Body of pancreas (tissue), 4 donors: ENCODE measurements around the gene ATRIP. TPM values are rescaled to one million over a fixed set of nuclear protein-coding genes. Genes with fewer than 3 reads are reported as not detected.
A peak's percentile ranks its signal among the peaks of the same experiment; 100 is the strongest.

ENCODE experiments used
- ATAC-seq: fragments of 150-250 bp; one replicate; pipeline ENCODE4 v1.9.1; 2016
- DNase-seq, 4 donors: peaks; one replicate each; pipeline ENCODE4 v3.0.0-alpha.2; 2019
- H3K27ac ChIP-seq, 4 donors: fragments of 200-600 bp; sonication (generic); 1 replicate in 3 of 4; 2 replicates in 1 of 4; pipeline versions ENCODE4 v1.5.1 to v1.6.1; 2016 to 2019; ENCODE audit warnings: mild to moderate bottlenecking in 1 of 4, mixed read lengths in 1 of 4, moderate library complexity in 1 of 4
- H3K27me3 ChIP-seq, 2 donors: fragments of 200-600 bp; sonication (generic); one replicate each; pipeline ENCODE4 v1.6.0; 2016; ENCODE audit warnings: mild to moderate bottlenecking in 1 of 2
- H3K36me3 ChIP-seq, 2 donors: fragments of 200-600 bp; sonication (generic); replicated peaks in 1 of 2; 2 replicates each; pipeline ENCODE4 v1.5.1; 2016; ENCODE audit warnings: low read depth in 2 of 2; ENCODE audit not compliant: insufficient read depth in 1 of 2
- H3K4me1 ChIP-seq: fragments of 200-600 bp; sonication (generic); one replicate; pipeline ENCODE4 v1.6.0; 2016
- H3K4me3 ChIP-seq, 2 donors: fragments of 200-600 bp; sonication (generic); 1 replicate in 1 of 2; 2 replicates in 1 of 2; pipeline ENCODE4 v1.5.1; 2016 to 2019
- H3K9me3 ChIP-seq, 3 donors: fragments of 200-600 bp; sonication (generic); 1 replicate in 2 of 3; 2 replicates in 1 of 3; pipeline ENCODE4 v1.5.1; 2016
- POLR2A ChIP-seq, 3 donors: fragments of 450-650 bp; IDR thresholded peaks; one replicate each; pipeline ENCODE4 v1.6.1; 2016; ENCODE audit warnings: antibody characterized with exemption in 3 of 3, mild to moderate bottlenecking in 2 of 3
- WGBS, 2 donors: methylation state at CpG; one replicate each; pipeline ENCODE4 v1.1.5; 2017; 5-methylcytosine and 5-hydroxymethylcytosine counted together
- intact Hi-C: fragments of 100-400 bp; cut with DNase I; formaldehyde crosslinking; loops from one replicate; pipeline ENCODE4 v1.15.1; 2023
- total RNA-seq, 2 donors: library from RNA; depleted of rRNA; stranded (reverse); fragments of >200 nt; gene quantifications; one replicate each; pipeline ENCODE4 v1.1.0, GENCODE V29; 2016
- TF ChIP-seq, protein P1 (sequence below), 7 experiments: fragments of 450-650 bp in 4 of 7; fragments of 200-600 bp in 3 of 7; sonication (generic) in 3 of 7; IDR thresholded peaks; one replicate each; pipeline ENCODE4 v1.5.1; 2016 to 2019; ENCODE audit warnings: antibody characterized with exemption in 7 of 7

Gene ATRIP
- total RNA-seq, 2 donors from 2014 or later = 2.6 to 4.3 TPM

DNA sequence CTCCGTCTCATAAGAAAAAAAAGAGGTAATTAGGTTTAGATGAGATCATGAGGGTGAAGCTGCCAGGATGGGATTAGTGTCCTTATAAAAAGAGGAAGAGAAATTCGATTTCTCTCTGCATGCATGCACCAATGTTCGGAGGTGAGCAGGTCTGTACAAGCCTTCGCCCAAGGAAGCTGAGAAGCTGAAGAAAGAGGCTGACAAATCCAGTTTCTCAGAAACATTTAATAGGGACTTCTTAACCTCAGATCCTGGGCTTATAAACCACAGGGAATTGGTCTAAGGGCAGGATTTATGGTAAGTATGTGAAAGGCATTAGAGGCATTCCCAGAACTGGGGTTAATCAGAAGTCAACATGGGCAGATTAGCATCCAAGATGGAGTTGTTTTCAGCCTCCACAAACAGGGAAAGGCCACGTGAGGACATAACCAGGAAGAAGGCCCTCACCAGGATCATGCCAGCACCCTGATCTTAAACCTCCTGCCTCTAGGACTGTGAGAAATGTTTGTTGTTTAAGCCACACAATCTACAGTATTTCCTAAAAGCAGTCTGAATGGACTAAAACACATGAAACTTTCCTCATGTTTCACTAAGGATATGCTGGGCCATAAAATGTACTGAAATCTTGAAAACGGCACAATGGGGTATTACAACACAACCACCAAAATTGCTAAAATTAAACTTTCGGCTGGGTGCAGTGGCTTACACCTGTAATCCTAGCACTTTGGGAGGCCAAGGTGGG is 46.1 kb downstream of the ATRIP start:
- H3K9me3 ChIP-seq = no peaks in the 10 kb centered on the region
- no peak overlapping the region for H3K27ac ChIP-seq
- TF ChIP-seq, protein P1, sequence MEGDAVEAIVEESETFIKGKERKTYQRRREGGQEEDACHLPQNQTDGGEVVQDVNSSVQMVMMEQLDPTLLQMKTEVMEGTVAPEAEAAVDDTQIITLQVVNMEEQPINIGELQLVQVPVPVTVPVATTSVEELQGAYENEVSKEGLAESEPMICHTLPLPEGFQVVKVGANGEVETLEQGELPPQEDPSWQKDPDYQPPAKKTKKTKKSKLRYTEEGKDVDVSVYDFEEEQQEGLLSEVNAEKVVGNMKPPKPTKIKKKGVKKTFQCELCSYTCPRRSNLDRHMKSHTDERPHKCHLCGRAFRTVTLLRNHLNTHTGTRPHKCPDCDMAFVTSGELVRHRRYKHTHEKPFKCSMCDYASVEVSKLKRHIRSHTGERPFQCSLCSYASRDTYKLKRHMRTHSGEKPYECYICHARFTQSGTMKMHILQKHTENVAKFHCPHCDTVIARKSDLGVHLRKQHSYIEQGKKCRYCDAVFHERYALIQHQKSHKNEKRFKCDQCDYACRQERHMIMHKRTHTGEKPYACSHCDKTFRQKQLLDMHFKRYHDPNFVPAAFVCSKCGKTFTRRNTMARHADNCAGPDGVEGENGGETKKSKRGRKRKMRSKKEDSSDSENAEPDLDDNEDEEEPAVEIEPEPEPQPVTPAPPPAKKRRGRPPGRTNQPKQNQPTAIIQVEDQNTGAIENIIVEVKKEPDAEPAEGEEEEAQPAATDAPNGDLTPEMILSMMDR (IDR thresholded peaks at IDR 0.05) = no peak
- no peak for TF ChIP-seq POLR2A (IDR thresholded peaks at IDR 0.05)
- WGBS, 2 donors = 73 to 81% methylated on average over 6 to 7 of the region's 7 CpGs
- no peaks in the 10 kb centered on the region for H3K4me1 ChIP-seq
- ATAC-seq = no peak
- H3K36me3 ChIP-seq = no peaks in the 10 kb centered on the region
- no peaks in the 10 kb centered on the region for H3K27me3 ChIP-seq
- intact Hi-C loops = no loop called here
- no peak for DNase-seq
- H3K4me3 ChIP-seq = no peak overlapping the region

DNA sequence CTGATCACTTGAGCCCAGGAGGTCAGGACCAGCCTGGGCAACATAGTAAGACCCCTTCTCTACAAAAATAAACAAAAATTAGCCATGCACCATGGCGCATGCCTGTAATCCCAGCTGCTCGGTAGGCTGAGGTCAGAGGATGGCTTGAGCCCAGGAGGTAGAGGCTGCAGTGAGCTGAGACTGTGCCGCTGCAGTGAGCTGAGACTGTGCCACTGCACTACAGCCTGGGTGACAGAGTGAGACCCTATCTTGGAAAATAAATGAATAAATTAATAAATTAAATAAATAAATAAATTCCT is 46.6 kb downstream of the ATRIP start:
- no peak for DNase-seq
- TF ChIP-seq, protein P1 (IDR thresholded peaks at IDR 0.05) = no peak
- TF ChIP-seq POLR2A (IDR thresholded peaks at IDR 0.05) = no peak

DNA sequence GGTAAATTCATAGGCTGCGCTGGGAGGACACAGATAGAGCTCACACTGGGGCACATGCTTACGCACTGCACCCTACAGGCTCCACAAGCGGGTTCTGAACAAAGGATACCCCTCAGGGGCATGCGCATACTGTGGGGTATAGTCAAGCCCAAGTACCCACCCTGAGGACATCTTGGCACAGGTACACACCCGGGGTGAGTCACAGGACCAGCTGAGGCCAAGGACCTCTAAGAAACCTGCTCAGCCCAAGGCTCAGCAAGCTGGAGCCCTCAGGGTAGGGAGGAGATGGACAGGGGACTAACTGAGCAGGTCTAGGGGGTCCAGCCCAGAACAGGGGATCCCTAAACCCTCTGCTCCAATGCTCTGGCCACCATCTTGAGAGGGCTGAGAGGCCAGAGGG is 54.1 kb downstream of the ATRIP start:
- Histone ChIP-seq H3K9me3 (no peaks in the 10 kb centered on the region), H3K36me3 (no peaks in the 10 kb centered on the region), H3K27me3 (no peaks in the 10 kb centered on the region), H3K4me3 (no peak overlapping the region), H3K27ac (no peak overlapping the region), H3K4me1 (peaks cover 31% of the 10 kb centered on the region)
- TF ChIP-seq, protein P1 (IDR thresholded peaks at IDR 0.05) = no peak
- no peak for TF ChIP-seq POLR2A (IDR thresholded peaks at IDR 0.05)
- DNase-seq (no peak), ATAC-seq (no peak)
- WGBS, 2 donors = 90 to 98% methylated on average over 3 to 5 of the region's 5 CpGs
- intact Hi-C loops = no loop called here

More for the DNA sequence above, 46.6 kb downstream of the ATRIP start:
- 91 to 95% methylated on average over 3 of the region's 3 CpGs for WGBS, 2 donors
- ATAC-seq = no peak
- intact Hi-C loops = no loop called here
- Histone ChIP-seq H3K4me3 (no peak overlapping the region), H3K4me1 (no peaks in the 10 kb centered on the region), H3K9me3 (no peaks in the 10 kb centered on the region), H3K27ac (no peak overlapping the region), H3K27me3 (no peaks in the 10 kb centered on the region), H3K36me3 (no peaks in the 10 kb centered on the region)

DNA sequence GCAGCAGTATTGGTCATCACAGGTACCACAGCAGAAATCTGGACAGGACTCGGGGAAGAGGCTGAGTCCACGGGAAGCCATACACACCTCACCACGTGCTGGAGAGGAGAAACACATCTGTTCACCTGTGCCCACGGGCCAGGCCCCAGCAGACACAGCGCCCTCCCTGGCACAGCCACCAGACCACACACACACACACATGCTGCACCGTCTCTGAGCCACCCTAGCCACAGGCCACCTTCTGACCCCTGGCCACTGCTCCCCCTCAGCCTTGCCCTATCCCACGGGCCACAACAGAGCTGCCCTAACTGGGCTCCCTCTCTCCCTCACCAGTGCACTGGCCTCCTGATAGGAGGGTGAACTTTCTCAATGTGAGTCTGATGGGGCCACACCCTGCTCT is 54.7 kb downstream of the ATRIP start:
- WGBS, 2 donors = 72 to 91% methylated on average over 7 of the region's 7 CpGs
- H3K4me1 ChIP-seq = peaks cover 31% of the 10 kb centered on the region
- no peaks in the 10 kb centered on the region for H3K9me3 ChIP-seq
- H3K4me3 ChIP-seq = no peak overlapping the region
- ATAC-seq = no peak
- no peaks in the 10 kb centered on the region for H3K27me3 ChIP-seq
- no peak overlapping the region for H3K27ac ChIP-seq
- intact Hi-C loops = no loop called here
- no peak for DNase-seq
- TF ChIP-seq, protein P1 (IDR thresholded peaks at IDR 0.05) = no peak
- no peak for TF ChIP-seq POLR2A (IDR thresholded peaks at IDR 0.05)
- no peaks in the 10 kb centered on the region for H3K36me3 ChIP-seq

DNA sequence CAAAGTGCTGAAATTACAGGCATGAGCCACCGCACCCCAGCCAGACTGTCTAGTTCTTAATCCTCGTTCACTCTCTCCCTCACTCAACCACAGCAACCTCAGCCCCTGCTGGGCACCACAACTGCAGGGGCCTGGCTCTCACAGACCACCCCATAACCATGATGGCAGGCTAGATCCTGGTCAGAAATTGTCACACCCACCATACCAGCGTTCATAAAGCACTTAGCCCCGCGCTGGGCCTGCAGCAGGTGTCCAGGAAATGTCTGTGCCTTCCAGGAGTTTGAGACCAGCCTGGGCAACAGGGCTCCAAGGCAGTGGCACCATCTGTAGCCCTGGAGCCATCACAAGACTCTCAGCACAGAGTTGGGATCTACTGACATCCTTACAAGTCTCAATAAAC is 55.6 kb downstream of the ATRIP start:
- no peak overlapping the region for H3K4me3 ChIP-seq

More for the DNA sequence above, 55.6 kb downstream of the ATRIP start:
- TF ChIP-seq POLR2A (IDR thresholded peaks at IDR 0.05) = no peak
- TF ChIP-seq, protein P1 (IDR thresholded peaks at IDR 0.05) = no peak
- Histone ChIP-seq H3K4me1 (peaks cover 31% of the 10 kb centered on the region), H3K9me3 (no peaks in the 10 kb centered on the region), H3K36me3 (no peaks in the 10 kb centered on the region), H3K27me3 (no peaks in the 10 kb centered on the region), H3K27ac (peak overlapping the region in 1 of 4 donors; percentile 82)
- DNase-seq (no peak), ATAC-seq (no peak)
- 82 to 88% methylated on average over 2 to 5 of the region's 5 CpGs for WGBS, 2 donors
- intact Hi-C loops = no loop called here
